GM19395 (cell line): ENCODE data around the gene LTBP3.

ENCODE experiments used
- ATAC-seq: cut with Tn5 transposase; IDR thresholded peaks from one replicate; pipeline ENCODE4 v1.9.1; 2021; ENCODE audit warnings: mild to moderate bottlenecking, moderate library complexity; ENCODE audit not compliant: unreplicated experiment

The LTBP3 gene

DNA sequence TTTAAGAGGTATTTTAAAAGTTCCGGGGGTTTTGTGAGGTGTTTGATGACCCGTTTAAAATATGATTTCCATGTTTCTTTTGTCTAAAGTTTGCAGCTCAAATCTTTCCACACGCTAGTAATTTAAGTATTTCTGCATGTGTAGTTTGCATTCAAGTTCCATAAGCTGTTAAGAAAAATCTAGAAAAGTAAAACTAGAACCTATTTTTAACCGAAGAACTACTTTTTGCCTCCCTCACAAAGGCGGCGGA lies 59.5 kb downstream of the LTBP3 start:
- no peak for ATAC-seq

DNA sequence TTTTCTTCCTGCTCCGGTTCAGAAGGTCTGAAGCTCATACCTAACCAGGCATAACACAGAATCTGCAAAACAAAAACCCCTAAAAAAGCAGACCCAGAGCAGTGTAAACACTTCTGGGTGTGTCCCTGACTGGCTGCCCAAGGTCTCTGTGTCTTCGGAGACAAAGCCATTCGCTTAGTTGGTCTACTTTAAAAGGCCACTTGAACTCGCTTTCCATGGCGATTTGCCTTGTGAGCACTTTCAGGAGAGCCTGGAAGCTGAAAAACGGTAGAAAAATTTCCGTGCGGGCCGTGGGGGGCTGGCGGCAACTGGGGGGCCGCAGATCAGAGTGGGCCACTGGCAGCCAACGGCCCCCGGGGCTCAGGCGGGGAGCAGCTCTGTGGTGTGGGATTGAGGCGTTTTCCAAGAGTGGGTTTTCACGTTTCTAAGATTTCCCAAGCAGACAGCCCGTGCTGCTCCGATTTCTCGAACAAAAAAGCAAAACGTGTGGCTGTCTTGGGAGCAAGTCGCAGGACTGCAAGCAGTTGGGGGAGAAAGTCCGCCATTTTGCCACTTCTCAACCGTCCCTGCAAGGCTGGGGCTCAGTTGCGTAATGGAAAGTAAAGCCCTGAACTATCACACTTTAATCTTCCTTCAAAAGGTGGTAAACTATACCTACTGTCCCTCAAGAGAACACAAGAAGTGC lies 60.0 kb downstream of the LTBP3 start:
- ATAC-seq: no peak

DNA sequence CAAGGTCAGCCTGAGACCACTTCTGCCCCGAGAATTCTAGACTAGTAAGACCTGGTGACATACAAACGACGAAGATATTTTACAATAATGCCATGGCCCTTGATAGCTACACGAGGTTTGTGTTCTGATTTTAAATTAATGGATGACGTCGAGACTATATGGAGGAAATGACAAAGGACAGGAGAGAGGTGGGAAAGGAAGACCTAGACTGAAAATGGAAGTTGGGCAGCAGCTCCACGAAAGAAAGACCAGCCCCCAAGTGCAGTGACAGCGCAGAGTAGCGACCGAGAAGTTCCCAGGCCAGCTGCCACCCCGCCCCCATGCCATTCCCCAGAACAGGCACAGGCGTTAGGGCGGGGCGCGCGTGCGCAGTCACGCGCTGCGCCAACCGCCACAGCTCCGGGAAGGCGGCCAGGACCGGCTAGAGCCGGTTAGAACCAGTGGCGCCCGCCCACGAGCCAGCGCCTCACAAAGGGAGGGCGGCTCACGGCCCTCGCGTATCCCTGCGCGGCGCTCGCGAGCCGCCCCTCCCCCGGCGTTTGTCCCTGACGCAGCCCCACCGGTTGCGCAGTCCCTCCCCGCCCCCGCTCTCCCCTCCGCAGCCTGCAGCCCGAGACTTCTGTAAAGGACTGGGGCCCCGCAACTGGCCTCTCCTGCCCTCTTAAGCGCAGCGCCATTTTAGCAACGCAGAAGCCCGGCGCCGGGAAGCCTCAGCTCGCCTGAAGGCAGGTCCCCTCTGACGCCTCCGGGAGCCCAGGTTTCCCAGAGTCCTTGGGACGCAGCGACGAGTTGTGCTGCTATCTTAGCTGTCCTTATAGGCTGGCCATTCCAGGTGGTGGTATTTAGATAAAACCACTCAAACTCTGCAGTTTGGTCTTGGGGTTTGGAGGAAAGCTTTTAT lies 60.8 kb downstream of the LTBP3 start:
- ATAC-seq: peak; percentile 52

DNA sequence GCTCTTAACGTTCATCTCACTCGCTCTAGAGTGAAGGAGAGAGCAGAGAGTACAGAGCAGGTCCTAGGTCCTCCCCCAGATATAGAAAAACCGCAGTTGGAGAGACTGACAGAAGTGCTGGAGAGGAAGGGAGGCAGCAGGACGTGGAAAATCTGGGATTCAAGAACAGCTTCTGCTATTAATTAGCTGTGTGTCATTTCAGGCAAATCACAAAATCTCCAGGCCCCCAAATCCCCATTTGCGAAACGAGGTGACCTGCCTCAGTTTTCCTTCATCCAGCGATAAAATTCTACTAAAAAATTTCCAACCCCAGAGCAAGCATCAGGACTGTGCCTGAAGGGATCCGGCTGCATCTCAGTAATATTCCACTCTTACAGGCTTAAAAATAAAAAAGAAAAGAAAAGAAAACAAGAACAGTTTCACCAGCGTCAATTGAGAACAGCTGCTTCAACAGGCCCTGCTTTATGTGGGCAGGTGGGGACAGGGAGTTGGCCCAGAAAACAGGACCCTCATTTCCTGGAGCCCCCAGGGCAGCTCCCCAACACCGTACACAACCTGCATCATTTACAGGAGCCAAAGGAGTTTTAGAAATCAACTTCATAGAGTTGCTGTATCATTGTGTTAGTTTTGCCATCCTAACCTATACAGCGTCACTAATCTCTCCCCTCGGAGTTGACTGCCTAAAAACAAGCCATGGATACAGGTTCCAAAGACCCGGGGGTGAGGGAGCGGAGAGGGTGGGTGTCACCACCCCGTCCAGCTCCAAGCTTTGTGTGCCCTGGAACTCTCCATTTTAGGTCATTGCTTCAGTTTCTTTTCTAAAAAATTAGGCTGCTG lies 61.6 kb downstream of the LTBP3 start:
- ATAC-seq: no peak

DNA sequence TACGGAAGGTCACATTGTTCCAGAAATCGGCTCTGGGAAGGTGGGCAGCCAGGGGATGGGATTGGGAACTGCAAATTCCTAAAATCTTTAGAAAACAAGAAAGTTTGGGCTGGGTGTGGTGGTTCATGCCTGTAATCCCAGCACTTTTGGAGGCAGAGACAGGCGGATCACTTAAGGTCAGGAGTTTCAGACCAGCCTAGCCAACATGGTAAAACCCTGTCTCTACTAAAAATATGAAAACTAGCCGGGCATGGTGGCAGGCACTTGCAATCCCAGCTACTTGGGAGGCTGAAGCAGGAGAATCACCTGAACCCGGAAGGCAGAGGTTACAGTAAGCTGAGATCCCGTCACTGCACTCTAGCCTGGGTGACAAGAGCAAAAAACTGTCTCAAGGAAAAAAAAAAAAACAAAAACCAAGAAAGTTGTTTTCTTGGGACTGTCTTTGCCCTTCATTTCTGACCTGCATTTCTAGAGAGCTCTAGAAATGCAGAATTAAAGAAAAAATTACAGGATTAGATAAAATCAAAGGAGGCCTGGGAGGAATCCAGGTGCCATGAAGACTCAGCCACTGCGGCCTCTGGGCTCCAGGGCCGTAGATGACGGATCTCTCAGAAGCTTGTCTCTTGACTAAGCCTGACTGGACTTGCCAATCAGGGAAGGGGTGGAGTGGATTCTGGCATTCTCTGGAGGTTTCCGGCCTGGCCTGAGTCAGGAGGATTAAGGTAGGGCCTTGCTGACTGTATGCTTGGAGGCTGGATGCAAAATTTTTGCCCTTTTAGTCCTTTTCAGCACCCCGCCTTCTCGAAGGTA lies 64.6 kb downstream of the LTBP3 start:
- no peak for ATAC-seq

DNA sequence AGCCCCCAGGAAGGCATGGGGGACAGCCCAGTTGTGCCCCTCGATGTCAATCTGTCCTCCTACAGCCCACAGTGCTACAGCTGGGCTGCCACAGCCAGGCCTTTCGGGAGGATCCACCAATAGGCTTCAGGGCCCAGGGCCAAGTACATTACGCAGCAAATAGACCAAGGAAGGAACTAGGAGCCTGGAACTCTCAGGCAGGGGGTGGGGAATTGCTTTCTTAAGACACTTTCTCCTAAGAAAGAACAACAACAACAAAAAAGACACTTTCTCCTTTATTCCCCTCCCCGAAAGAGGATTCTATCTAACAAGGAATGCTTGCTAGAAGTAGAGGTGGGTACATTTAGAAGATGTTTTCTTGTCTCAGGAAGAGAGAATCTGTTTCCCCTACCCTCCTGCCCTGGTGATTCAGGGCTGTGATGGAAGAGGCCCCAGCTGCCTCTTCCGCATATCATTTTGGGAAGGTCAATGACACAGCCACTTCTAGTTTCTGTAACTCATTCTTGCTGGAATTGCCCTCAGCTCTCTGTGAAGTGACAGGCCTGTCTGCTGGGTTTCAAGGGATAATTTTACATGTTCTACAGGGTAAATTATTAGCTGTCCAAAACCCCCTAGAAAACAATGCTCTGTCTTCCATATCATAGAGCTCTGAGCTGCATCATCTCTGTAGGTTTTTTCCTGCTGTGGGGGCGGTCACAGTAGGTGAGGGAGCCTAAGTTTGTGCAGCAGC lies 65.4 kb downstream of the LTBP3 start:
- ATAC-seq: no peak

DNA sequence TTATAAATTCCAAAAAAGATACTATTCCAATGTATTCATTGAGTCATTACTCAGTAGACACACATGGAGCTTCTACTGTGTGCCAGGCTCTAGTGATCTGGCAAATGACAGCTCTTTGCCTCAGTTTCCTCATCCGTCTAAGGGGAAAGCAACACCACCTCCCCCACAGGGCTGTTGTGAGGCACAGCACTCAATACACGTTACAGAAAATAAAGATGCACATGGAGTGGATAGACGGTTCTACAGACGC lies 65.8 kb downstream of the LTBP3 start:
- no peak for ATAC-seq

DNA sequence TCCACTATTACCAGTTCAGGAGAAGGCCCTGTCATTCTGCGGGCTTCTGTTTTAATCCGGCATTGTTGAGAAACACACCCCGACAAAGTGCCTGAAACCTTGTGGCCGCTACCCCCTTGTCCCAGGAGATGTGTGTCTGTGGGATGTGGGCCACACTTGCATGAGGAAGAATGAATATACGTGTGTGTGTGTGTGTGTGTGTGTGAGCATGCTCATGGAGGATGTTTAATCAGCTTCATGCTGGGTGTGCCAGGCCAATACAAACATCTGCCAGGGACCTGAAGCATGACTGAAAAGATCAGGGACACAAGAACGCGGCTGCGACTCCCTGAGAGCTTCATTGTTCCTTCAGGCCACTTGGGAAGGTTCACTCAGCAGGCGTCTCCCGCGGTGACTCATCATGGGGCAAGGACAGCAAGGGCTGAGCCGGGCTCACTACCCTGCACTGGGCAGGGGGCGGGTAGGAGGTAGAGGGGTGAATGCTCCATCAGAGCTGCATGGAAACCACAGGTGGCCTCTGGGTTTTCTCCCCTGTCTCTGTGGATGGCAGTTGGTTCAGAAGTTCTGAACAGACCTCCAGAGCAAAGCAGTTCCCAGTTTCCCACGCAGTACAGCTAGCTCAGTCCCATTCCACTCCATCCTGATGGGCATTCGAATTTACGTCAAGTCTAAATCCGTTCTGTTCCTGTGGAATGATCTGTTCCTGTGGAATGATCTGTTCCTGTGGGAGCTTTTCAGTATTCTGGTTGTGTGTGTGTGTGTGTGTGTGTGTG lies 66.4 kb downstream of the LTBP3 start:
- ATAC-seq: no peak

DNA sequence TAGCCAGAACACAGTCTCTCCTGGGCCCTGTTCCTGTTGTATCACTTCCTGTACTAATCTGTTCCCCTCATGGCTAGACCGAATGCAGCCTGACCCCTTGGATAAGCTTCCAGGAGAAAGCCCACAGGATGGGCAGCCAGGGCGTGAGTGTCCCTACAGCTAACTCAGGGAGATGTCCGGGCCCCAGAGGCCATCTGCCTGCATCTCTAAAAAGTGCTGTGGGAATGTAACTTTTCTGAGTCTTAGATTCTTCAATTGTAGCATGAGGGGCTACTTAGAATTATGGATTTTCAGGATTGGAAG lies 67.0 kb downstream of the LTBP3 start:
- no peak for ATAC-seq

DNA sequence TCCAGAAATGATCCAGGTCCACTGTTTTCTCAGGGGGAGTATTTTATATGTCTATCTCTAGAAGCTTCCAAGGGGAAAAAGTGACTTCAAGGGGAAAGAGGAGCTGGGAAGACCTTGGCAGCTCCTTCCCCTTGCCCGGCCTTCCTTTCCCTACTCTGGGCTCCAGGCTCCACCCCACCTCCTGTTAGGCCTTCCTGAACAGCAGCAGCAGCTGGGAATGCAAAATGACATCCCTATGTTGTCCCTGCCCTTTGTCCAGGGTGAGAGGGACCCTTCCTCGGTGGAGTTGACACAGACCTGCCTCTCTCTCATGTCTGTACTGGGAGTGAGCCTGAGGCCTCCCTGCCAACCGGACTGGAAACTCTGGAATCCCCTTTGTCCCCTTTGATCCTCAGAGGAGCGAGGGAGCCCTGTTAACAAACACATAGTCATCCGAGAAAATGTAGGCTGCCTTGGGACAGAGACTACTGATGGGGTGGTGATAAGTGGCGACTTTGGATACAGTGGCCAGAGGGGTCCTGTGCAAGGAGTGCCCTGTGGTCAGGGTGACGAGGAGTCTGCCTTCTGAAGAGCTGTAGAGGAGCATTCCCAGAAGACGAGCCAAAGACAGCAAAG lies 68.3 kb downstream of the LTBP3 start:
- no peak for ATAC-seq

DNA sequence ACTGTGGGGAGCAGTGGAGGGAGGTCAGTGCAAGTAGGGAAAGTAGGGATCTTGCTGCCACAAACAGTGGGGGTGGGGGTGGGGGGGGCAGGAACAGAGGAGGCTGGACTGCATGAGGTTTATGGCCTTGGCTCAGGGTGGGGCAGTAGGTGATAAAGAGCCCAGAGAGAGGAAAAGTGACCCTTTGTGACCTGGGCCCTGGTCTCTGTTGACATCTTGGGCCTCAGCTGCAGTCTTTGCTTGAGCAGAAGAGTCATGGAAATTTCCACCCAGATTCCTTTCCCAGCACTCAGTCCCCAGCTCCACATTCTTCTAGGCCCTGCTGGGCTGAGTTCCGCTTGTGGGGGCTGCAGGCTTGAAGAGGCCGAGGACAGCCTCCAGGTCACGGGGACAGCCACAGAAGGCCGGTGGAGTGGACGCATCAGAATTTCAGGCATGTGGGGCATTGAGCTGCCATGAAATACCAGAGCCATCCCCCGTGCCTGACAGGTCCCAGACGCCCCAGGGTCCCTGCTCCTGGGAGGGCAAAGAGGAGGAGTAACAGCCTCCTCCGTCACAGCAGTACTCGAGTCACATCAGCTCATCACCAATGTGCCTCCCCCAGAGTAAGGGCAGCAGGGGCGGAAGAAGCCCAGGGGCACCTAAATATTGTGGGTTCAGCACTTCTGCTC lies 69.0 kb downstream of the LTBP3 start:
- no peak for ATAC-seq
